Central memory CD4-positive, alpha-beta T cell (primary cell): ENCODE measurements around the gene HSD17B8.
A peak's percentile ranks its signal among the peaks of the same experiment; 100 is the strongest.

Experiments used
- DNase-seq: peaks from one replicate; pipeline ENCODE4 v3.0.0; 2022

Gene HSD17B8

DNA sequence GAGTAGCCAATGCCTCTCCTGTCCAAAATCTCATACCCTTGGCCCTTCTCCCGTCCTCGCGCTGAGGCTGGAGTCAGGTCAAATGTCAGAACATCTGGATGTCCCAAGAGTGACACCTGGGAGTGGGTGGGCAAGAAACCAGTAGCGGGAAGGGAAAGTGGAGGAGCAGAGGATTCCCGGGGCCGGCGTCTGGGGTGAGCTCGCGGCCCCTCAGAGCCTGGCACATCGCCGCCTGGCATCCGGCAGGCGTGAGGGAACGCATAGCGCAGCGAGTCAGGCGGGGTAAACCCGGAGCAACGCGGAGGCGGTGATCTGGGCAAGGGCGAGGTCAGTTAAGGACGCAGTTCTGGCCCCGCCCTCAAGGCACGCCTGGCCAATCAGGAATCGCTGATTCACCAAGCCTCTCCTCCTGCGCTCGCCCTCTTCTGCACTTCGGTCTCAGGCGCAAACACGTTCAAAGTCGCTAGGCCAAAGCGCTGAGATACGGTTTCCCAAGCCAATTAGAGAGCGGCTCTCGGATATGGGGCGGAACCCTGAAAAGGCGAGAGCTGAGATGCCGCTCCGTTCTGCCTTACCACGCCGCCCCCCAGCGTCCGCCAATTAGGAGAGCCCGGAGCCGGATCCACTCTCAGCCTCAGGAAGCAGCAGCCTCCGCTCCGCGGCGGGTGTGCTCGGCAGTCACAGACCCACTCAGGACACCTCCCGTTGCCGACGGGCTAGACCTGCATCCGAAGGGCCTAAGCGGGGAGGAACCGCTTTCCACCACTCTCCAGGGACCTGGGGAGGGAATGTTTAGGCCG is 44.7 kb downstream of the HSD17B8 start:
- DNase-seq = peak; percentile 97

DNA sequence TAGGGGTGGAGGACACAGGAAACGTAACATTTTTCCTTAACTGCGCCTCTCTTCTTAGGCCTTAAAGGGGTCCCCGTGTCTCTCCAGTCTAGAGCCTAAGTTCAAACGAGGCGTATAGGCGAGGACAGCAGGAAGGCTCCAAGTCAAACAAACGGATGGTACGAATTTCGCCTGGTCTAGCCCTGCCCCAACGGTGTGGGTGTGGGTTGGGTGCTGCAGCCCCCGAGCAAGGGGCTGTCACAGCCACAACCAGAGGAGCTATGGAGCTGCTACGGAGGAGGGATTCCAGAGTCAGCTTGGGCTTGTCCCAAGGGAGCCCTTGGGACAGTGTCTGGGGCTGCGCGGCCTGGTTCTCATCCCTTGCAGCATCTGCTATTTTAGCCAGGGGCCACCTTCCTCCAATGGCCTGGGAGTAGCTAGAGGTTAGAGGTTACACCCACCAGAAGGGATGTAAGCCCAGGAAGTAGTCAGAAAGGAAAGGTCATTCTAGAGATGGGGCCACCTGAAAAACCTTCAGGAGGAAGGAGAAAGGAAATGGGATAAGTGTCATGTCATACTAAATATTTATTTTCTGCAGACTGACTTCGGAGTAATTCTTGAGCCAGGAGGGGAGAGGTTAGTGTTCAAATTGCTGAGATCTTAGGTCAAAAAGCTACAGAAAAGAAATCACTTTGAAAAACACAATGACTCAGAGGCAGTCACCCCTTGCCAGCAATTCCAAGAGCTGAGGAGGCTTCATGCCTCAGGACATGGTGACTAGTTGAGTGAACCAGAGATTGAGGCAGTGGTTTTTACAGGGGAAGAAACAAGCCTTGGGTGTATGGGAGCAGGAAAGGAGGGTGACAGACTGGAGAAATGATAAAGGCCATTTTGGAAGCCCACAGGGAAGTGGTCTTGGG is 45.5 kb downstream of the HSD17B8 start:
- DNase-seq = no peak

DNA sequence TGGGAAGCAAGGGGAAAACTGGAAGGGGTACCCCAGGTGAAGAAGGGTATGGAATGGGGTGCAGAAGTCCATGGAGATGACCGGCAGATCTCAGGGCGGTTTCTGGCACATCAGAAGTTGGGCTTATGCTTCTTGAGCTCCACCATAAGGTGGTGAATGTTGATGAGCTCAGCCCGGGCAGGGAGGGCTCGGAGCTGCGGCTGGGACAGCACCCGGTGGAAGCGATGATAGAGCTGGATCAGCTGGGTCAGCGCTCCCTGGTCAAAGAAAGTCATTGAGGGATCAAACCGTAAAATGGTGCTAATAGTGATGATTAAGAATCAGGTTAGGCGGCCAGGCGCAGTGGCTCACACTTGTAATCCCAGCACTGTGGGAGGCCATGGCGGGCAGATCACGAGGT is 46.3 kb downstream of the HSD17B8 start:
- DNase-seq = no peak

DNA sequence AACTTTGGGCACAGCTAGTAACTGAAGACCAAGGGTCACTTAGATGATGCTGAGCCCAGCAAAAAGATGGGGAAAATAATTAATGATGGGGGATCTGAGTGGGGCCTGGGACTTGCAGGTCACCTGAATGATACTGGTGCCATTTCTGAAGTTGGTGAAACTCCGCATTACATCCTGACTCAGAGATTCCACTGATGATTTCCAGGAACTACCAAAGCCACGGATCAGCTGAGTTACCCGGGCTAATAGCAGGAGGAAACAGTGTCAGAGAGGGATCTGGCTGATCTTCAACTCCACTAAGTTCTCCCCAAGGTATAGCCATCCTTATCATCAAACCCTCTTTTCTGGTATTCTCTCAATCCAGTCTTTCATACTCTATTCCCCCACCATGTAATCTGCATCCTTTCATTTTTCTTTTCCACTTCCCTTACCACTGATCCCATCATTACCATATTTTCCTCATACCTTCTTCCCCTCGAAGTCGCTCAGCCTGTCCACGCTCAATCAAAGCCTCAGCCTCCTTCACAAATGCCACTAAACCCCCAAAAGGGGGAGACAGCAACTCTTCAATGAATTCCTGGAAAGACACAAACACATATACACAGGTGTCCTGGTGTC is 47.0 kb downstream of the HSD17B8 start:
- DNase-seq = no peak

DNA sequence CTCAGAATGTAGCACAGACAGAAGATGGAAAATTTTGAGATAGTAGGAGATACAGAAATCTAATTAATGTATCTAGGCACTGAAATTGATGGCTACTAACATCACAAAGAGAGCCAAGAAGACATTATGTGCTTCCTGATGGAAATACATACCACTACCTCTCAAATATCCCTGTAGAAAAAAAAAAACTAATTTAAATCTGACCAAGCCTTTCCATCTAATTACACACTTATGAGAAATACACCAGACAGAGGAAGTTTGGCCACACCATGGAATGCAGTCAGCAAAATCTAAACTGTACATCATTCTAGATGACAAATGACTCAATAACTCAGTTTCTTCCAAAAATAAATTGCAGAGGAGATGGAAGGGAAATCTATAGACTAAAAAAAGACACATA is 48.3 kb downstream of the HSD17B8 start:
- DNase-seq = no peak

DNA sequence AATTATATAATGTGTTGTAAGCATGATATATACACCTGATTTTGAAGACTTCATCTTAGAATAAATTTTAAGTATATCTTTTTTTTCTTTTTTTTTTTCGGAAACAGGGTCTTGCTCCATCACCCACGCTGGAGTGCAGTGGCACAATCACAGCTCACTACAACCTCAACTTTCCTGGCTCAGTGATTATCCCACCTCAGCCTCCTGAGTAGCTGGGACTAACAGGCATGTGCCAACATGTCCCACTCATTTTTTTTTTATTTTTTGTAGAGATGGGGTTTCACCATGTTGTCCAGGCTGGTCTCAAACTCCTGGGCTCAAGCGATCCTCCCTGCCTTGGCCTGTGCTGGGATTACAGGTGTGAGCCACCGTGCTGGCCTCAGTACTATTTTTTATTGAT is 50.1 kb downstream of the HSD17B8 start:
- DNase-seq = no peak
